CD4-positive, alpha-beta T cell treated with Interleukin-4 for 4 hours (primary cell): ENCODE data around the gene ZNF32.
"Not testable (repeated sequence)": the region's sequence is repeated elsewhere in the genome, so short reads cannot be mapped to it uniquely, and the experiment has no call there.

ENCODE experiments used
- DNase-seq: peaks from one replicate; pipeline ENCODE4 v3.0.0-alpha.2; 2020

The ZNF32 gene

DNA sequence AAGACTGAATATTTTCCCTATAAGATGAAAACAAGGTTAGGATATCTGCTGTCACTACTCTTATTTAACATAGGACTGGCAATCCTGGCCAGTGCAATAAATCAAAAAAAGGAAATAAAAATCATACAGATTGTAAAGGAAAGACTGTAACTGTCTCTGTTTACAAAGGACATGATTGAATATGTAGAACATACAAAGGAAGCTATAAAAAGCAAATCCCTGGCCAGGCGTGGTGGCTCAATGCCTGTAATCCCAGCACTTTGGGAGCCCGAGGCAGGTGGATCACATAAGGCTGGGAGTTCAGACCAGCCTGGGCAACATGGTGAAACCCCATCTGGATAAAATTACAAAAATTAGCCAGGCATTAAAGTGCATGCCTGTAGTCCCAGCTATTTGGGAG lies 26.6 kb downstream of the ZNF32 start:
- no peak for DNase-seq

DNA sequence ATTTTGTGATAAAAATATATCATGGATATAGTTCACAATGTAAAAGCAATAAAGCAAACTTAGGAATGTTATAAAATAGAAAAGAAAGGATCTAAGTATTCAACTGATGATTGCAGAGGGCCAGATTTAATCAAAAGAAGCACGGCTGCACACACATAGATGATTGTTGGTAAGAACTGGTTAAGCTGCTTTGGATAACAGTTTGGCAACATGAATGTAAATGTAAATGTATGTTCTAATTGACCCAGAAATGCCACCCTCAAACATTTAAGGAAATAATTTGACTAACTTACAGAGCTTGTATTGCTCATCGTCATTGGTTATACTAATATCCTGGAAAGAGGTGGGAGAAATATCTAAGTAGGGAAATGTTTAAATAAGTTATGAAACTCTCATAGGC lies 29.3 kb downstream of the ZNF32 start:
- DNase-seq = no peak

DNA sequence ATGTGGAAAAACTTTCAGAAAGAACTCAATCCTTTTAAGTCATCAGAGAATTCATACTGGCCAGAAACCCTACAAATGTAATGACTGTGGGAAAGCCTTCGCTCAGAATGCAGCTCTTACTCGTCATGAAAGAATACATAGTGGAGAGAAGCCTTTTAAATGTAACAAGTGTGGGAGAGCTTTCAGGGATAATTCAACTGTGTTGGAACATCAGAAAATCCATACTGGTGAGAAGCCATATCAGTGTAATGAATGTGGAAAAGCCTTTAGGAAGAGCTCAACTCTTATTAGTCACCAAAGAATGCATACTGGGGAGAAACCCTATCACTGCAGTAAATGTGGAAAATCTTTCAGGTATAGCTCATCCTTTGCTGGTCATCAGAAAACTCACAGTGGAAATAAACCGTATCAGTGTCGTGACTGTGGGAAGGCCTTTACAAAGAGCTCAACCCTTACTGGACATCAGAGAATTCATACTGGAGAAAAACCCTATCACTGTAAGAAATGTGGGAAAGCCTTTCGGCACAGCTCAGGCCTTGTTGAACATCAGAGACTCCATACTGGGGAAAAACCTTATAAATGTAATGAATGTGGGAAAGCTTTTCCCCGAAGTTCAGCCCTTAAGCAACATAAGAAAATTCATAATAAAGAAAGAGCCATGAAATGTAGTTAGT lies 31.8 kb downstream of the ZNF32 start:
- DNase-seq = no peak

DNA sequence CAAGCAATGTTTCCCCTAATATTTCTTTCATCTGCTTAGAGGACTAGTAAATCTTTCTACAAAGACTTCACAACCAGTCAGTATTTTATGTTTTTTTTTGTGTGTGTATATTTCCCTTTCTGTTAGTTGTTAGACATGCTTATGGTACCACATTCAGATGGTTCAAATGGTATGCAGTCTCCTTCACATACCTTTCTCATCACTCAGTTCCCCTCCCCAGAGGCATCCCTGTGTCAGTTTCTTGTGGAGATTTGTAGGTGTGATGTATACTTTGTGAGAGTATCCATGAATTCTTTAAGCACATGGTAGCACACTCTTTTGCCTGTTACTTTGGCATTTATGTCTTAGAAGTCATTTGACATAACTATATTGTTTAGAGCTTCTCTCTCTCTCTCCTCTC lies 38.0 kb downstream of the ZNF32 start:
- no peak for DNase-seq

DNA sequence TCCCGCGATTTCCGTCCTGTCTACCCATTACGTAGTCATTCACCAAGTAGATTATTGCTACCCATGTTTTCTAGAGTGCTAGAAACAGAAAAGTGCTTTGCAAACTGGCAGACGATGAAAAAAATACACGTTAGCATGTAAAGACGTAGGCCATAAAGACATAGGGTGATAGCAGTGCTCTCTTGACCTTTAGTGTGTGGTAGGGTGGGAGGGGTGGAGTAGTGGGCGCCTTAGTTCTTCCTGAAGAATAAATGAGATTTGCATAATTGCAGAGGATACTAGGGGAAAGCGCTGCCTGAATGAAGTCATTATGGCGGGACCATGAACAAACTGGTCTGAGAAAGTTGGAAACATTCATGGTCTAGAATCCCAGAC lies 41.5 kb downstream of the ZNF32 start:
- no peak for DNase-seq

DNA sequence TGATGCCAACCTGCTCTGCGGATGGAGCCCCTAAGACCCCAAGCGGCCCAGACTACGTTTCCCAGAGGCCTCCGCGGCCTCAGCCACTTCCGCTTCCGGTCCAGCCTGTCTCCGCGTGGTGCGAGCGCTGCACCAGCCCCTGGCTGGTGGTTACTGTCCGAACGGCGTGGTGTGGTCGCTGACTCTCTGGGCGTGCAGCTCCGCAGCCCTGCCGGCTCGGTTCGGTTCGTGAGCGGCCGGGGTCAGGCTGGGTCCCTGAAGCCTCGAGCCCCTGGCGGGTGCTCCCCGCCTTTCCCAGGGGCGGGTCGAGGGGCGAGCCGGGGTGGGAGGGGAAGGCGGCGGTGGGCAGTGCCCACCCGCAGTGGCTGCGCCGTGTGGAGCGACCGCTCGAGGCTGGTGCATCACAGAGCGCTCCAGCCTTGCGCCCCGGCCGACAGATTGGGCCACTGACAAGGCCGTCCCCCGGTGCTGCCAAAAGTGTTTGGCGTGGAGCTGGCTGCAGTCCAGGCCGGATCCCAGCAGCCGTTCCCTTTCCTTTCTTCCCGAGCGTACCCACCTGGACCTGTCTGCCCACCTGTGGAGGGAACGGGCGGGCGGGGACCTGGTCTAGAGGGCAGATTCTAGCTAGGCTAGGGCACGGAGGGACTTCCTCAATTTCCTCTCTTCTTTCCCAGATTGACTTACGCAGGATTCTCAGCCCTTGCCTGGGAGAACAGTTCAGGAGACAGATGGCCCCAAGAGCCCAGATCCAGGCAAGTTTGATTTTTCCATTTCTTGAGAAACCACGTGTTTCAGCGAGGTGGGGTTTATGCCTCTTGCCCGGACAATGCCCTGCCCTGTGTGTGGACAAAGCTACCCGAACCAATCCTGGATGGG lies 42.1 kb downstream of the ZNF32 start, which contains the start of gene ZNF485:
Gene ZNF485, plus strand, starts transcription at position 116 of the 876 bp plus-strand sequence. Its CDS starts 613 bp downstream, at position 729.
- peak; percentile 62 for DNase-seq

DNA sequence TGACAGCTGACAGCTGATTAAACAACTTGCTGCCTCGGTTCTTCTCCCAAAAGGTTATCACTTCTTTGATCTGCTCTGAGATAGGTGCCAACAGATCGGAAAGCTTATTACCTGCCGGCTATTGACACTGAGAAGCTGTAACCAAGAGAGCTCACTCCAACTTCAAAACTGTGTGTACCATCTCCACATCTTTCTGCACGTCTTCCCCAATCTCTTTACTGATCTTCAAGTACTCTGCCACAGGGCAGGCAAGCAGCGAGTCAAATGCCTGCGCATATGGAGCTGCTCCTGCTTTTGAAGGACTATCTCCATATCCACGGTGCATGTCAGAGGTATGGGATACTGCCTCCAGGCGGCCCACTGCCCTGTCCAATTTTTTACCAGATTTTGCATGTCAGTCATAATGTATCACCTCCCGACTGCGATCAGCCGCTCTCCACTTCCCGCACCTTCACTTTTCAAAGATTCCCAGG lies 42.8 kb downstream of the ZNF32 start:
- no peak for DNase-seq

DNA sequence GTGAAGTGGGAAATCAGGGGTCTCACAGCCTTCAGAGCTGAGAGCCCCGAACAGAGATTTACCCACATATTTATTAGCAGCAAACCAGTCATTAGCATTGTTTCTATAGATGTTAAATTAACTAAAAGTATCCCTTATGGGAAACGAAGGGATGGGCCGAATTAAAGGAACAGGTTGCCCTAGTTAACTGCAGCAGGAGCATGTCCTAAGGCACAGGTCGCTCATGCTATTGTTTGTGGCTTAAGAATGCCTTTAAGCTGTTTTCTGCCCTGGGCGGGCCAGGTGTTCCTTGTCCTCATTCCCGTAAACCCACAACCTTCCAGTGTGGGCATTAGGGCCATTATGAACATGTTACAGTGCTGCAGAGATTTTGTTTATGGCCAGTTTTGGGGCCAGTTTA lies 47.1 kb downstream of the ZNF32 start:
- DNase-seq = not testable (repeated sequence)

DNA sequence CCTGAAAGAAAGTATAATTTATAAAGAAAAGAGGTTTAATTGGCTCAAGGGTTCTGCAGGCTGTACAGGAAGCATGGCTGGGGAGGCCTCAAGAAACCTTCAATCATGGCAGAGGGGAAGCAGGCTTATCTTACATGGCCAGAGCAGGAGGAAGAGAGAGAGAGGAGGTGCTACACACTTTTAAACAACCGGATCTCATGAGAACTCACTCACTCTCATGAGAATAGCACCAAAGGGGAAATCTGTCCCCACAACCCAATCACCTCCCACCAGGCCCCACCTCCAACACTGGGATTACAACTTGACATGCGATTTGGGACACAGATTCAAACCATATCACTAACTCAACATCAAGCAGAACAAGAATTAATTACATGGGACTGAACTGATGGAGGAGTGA lies 49.3 kb downstream of the ZNF32 start:
- no peak for DNase-seq

DNA sequence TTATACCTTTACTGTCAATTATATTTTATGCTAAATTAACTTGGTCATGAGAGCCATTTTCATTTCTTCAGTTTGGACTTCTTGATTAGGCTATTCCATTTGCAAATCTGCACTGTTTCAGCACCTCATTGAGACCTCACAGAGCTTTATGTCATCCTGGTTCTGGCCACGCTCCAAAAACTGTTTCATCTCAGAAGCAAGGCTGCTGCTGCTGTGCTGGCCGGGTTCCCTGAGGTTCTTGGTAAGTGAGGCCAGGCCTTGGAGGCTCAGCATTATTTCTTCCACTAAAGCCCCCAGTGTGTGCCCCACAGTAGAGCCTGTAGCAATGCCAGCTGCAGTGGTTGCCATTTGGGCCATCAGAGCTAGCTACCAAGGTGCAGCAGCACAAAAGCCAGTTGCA lies 50.2 kb downstream of the ZNF32 start:
- DNase-seq = no peak

DNA sequence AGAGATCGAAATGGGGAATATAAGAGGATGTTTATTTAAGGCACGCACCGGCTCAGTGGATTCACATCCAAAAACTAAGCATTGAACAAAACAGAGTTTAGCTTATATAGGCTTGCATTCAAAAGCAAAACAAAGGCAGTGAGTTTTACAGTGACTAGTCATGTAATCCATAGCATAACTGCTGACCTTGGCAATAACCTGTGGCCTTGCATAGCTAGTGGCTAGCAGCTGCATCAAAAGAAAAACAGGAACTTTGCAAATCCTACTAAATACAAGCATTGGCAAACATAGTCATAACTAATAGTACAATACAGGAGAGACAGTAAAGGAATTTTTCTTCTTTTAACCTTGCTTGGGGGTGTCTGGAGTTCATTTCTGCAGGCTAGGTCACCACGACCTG lies 52.1 kb downstream of the ZNF32 start:
- no peak for DNase-seq

DNA sequence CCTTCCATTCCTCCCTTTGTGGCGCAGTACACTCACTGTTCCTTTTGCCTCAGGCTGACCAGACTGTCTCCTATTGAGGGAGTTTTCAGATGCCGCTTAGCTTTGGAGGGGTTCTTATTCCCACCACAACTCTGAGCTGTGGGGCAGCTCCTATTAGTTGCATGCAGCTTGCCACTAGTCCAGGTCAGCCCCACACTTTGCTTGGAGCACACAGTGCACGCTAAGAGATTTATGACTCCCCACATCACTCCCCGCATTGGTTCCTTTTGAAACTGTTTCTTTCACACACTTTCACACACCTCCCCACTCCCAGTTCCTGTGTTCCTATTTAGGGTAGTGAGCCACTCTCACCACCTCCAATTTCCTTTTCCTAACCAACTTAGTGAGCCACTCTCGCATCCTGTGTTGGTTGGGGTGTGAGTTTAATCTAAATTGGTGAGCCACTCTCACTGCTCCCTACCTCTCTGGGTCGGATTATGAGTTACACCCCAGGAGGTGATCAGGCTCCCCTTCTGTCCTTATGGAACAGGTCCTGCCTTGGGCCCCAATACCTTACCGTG lies 52.9 kb downstream of the ZNF32 start:
- peak; percentile 35 for DNase-seq

DNA sequence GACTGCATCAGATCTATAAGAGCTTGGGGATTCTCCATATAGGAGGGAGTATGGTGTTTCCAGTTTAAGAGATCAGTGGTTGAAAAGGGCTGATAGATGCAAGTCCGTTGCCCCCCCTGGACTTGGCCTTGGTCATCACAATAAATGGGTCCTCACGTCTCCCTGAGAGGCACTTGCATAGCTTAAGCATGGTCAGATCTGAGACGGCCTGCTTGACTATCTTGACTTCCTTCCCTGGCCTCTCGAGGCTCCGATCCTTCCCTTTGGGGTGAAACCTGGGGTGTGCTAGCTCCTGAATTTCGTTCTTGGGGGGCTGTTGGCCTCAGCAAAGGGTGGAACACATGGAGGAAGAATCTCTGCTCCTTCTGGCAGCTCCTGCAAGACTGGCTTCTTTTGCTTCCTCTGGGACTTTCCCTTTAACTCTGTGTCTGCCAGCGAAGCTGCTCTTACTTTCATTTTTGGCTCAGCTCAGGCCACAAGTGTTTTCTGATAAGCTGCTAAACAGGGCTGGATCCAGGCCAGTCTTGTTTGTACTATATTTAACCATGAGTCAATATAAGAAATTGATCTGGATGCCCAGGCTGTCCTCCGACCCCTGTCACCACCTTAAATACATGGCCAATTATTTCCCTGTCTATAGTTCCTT lies 53.6 kb downstream of the ZNF32 start:
- DNase-seq = peak; percentile 56
